Stimulated activated CD8-positive, alpha-beta memory T cell treated with anti-CD3 and anti-CD28 coated beads, Interleukin-12 subunit alpha, Interleukin-12 subunit beta, amount 100 ng/mL, for 24 hours (primary cell): Measurements from ENCODE around the gene ARHGEF17.
A peak's percentile ranks its signal among the peaks of the same experiment; 100 is the strongest.

Experiments used
- DNase-seq: peaks from one replicate; pipeline ENCODE4 v3.0.0-alpha.2; 2020; ENCODE audit errors: extremely low read depth

The ARHGEF17 gene

GRCh38 chr11:73355109-73355508 lies 47.0 kb downstream of the ARHGEF17 start:
- no peak for DNase-seq

DNA sequence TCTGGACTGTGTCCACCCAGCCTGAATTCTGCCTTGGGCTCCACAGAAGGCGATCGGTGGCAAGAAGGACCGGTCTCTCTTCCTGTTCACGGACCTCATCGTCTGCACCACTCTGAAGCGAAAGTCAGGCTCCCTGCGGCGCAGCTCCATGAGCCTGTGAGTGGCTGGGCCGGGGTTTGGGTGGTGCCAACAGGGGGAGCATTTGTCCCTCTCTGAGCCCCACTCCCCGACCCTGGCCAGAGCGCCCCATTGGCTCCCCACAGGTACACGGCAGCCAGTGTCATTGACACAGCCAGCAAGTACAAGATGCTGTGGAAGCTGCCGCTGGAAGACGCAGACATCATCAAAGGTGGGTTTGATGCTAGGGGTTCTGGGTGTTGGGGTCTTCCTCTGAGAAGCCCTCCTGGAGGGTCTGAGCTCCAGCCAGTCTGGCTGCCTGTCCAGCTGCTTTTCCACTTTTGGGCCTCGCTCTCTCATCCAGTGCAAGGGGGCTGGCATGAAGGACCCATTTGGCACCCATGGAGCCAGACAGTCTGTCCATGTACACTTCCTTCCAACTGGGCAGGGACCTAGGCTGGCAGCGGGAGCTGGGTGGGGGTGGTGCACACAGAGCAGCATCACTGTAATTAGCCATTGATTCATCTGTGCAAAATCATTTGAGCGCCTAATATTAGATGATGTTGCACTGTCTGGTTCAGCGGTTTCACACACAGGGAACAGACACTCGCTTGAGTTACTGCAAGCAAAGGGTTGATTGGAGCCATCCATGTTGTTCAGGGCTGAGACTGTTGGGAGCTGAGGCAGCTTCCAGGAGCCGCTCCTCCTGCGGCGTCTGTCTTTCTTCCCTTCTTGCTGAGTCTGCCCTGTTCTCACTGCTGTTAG lies 49.1 kb downstream of the ARHGEF17 start:
- no peak for DNase-seq

- no peak for DNase-seq
These were observed 50.0 kb downstream of the ARHGEF17 start for GRCh38 chr11:73358071-73358470.

DNA sequence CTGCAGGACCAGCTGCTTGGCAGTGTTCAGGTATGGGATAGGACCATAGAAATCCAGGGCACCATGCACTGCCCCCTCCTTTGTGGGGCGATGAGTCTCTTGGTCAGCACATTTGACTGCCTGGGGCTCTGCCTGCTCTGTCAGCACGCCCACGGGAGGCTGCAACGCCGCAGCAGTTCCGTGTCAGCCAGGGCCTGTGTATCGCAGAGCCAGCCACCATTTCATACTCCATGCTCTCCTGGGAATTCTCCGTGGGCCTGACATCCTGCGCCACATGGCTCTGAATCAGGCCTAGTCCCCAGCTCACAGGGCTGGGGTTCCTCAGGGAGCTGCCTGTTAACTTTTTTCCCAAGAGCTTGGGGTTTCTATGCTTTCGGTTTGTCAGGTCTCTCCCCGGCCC lies 51.3 kb downstream of the ARHGEF17 start:
- DNase-seq, result no peak

DNA sequence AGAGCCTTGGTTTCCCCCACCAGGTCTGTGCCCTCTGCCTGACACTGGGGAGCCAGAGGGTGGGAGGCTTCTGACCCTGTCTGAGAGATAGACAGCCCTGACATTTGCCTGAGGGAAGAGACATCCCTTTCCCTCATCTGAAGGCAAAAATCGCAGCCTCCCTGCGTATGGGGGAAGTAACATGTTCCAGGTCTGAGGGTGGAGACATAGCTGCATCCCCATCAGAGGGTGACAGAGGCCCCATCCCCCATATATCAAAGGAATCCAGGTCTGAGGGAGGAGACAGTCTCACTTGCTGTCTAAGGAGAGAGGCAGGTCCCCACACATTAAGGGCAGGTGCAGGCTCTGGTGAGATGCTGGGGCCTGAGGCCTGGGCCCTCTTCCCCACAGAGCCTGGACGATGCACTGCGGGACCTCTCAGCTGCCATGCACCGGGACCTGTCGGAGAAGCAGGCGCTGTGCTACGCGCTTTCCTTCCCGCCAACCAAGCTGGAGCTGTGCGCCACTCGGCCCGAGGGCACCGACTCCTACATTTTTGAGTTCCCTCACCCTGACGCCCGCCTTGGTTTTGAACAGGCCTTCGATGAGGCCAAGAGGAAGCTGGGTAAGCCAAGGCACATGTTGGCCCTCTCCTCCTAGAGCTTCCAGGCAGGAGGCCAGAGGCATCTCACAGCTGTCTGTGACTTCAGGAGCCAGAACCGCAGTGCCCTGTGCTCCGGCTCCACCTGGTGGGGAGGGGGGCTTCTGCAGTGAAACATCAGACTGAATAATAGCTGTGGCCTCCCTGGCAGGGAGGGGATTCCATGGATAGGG lies 52.1 kb downstream of the ARHGEF17 start:
- DNase-seq, result no peak

GRCh38 chr11:73360743-73361369 lies 52.8 kb downstream of the ARHGEF17 start:
- DNase-seq, result no peak

- DNase-seq, result no peak
These were observed 54.1 kb downstream of the ARHGEF17 start for GRCh38 chr11:73361953-73362776.

GRCh38 chr11:73363147-73363546 lies 55.1 kb downstream of the ARHGEF17 start:
- DNase-seq, result no peak

- DNase-seq, result no peak
These were observed 57.5 kb downstream of the ARHGEF17 start for GRCh38 chr11:73365352-73366264.

- no peak for DNase-seq
These were observed 58.2 kb downstream of the ARHGEF17 start for GRCh38 chr11:73366265-73366610.

DNA sequence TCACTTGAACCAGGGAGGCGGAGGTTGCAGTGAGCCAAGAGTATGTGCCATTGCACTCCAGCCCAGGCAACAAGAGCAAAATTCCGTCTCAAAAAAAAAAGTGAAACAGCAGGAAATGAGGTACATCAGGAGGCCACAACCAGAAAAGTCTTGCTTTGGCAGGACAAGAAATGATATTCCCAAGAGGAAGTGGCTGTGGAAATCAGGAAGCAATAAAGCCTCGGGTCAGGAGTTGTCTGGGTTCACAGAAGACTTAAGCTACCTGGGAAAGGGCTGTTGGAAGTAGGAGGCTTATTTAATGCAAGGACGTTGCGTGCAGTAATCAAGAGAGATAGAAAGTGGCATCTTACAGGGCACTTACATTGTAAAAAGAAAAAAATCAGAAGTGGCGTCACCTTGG lies 58.9 kb downstream of the ARHGEF17 start:
- no peak for DNase-seq

DNA sequence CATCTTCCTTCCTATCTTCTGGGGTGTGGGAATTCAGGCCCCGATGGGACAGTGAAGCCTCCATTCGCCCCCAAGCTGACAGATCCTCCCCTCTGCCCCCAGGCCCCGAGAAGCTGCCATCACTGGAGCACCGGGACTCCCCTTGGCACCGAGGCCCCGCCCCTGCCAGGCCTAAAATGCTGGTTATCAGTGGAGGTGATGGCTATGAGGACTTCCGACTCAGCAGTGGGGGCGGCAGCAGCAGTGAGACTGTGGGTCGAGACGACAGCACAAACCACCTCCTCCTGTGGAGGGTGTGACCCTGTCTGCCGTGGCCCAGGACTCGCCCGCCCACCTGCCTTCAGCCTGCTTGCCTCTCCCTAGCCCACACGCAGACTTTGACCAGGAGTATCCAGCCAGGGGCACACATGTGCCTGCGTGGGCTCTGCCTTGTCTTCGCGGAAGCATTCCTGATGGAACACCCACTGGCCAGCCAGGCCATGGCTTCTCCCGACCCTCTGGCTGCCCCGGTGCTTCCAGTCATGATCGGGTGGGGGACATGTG lies 59.5 kb downstream of the ARHGEF17 start:
- no peak for DNase-seq

GRCh38 chr11:73372375-73372993 lies 64.4 kb downstream of the ARHGEF17 start:
- no peak for DNase-seq

DNA sequence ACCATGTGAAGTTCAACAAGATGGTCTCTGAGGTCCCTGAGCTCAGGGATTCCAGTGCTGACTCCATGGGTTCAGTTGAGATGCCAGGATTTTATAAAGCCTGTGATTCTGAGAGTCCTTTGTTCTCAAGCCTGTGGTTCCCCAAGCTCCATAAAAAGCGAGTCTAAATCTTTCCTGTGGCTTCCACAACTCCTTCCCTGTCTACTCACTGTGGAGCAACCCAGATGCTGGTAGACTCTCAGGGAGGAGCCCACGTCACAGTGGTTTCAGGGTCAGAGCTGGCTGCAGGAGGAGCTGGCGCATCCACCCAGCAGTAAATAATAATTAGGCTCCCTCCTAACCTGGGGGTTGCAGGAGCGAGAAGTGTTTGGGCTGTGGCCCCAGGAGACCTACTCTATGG lies 66.1 kb downstream of the ARHGEF17 start:
- DNase-seq, result no peak

DNA sequence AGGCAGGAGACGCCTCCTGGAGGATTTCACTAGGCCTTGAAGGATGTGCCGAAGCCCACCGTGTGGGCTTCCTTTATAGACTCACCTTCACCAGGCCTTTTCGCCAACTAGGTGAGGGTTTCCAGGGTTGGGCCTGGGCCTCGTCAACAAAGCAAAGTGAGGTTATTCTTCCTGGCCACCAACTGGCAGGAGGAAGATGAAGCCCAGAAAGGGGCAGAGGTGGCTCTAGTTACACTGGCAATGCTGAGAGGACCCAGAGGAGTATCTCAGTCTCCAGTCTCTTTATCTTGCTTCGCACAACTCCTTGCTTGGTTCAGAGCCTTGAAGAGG lies 67.7 kb downstream of the ARHGEF17 start:
- DNase-seq, result no peak

- peak; percentile 79 for DNase-seq
These were observed 68.2 kb downstream of the ARHGEF17 start, which contains the start of gene RELT for GRCh38 chr11:73376160-73376802. Gene RELT (plus strand): TSS chr11:73376399. CDS start chr11:73389137, 12,738 bp downstream.

GRCh38 chr11:73376803-73377629 lies 68.9 kb downstream of the ARHGEF17 start:
- DNase-seq, result peak; percentile 14

DNA sequence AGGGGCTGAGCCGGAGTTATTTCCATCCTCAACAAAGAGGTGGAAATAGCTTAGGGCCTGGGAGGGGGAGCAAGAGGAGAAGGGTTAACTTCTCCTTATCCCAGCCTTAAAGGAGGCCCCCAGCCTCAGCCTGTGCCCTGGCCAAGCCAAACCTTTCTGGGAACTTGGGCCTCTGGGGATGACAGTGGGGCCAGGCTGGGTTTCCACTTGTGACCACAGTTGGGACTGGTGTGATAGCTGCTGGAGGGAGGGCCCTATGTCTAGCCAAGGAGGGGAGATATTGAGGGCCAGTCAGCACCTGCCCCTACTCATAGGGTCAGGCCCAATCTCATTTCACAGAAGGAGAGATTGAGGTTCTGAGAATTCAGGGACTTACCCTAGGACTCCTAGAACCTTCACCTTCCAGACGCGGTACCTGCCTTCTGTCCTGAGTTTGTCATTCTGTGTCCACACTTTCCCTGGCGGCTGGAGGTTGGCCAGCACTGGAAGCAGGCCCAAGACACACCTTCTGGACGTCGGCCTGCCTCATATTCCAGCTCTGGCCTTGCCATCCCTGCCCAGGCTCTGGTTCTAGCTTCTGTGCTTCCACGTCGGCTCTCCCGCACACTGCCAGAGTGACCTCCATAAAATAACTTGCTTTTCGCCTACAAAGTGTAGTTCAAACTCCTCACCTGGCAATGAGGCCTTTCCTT lies 71.3 kb downstream of the ARHGEF17 start:
- DNase-seq, result no peak
